Liver (tissue), 3 donors: ENCODE results near the gene RHBDF2.

Experiments
- CTCF ChIP-seq: fragments of 150-350 bp; IDR thresholded peaks from 2 replicates; pipeline ENCODE4 v1.5.1; 2017; ENCODE audit warnings: improper control_type of control experiment, low read depth, low read length; ENCODE audit not compliant: missing input control
- HNF4G ChIP-seq: IDR thresholded peaks from 2 replicates; pipeline ENCODE4 v1.6.1; 2016; ENCODE audit warnings: antibody characterized with exemption
- MAX ChIP-seq: IDR thresholded peaks from 2 replicates; pipeline ENCODE4 v1.6.1; 2016; ENCODE audit warnings: antibody characterized with exemption
- RAD21 ChIP-seq, 2 donors: IDR thresholded peaks; 2 replicates each; pipeline ENCODE4 v1.6.1; 2016; ENCODE audit warnings: antibody characterized with exemption in 2 of 2, mild to moderate bottlenecking in 2 of 2
- TAF1 ChIP-seq: conservative IDR thresholded peaks from 2 replicates; pipeline ENCODE4 v1.6.1; 2016; ENCODE audit warnings: antibody characterized with exemption, mild to moderate bottlenecking
- YY1 ChIP-seq: IDR thresholded peaks from 2 replicates; pipeline ENCODE4 v1.6.1; 2016; ENCODE audit warnings: antibody characterized with exemption, mild to moderate bottlenecking
- TF ChIP-seq, protein P1 (sequence below): IDR thresholded peaks from 2 replicates; pipeline ENCODE4 v1.6.1; 2016; ENCODE audit warnings: antibody characterized with exemption
- TF ChIP-seq, protein P2 (sequence below): IDR thresholded peaks from 2 replicates; pipeline ENCODE4 v1.6.1; 2016; ENCODE audit warnings: antibody characterized with exemption, mild to moderate bottlenecking
- donor health status: healthy.
- donor health status: healthy.

DNA sequence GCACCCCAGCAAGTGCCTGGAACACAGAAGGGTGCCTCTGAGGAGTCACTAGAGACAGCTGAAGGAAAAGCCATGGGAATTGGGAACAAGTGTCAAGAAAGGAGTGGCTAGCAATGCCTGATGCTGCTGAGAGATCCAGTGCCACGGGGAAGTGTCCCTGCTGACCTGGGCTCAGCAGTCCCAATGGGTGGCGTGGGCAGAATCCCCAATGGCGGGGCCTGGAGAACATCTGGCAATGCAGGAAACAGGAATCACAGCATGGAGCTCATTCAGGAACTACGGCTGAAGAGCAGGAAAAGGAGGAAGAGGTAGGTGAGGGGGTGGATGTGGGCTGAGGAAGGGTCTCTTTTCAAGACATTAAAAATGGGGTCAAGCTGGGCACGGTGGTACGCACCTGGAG lies 78.4 kb downstream of the RHBDF2 start:
- no peak for TF ChIP-seq MAX
- no peak for TF ChIP-seq CTCF
- TF ChIP-seq, protein P1, sequence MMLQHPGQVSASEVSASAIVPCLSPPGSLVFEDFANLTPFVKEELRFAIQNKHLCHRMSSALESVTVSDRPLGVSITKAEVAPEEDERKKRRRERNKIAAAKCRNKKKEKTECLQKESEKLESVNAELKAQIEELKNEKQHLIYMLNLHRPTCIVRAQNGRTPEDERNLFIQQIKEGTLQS = no peak
- no peak for TF ChIP-seq HNF4G
- no peak for TF ChIP-seq TAF1
- TF ChIP-seq YY1 = no peak
- no peak for TF ChIP-seq RAD21 (IDR thresholded peaks at IDR 0.05)
- TF ChIP-seq, protein P2, sequence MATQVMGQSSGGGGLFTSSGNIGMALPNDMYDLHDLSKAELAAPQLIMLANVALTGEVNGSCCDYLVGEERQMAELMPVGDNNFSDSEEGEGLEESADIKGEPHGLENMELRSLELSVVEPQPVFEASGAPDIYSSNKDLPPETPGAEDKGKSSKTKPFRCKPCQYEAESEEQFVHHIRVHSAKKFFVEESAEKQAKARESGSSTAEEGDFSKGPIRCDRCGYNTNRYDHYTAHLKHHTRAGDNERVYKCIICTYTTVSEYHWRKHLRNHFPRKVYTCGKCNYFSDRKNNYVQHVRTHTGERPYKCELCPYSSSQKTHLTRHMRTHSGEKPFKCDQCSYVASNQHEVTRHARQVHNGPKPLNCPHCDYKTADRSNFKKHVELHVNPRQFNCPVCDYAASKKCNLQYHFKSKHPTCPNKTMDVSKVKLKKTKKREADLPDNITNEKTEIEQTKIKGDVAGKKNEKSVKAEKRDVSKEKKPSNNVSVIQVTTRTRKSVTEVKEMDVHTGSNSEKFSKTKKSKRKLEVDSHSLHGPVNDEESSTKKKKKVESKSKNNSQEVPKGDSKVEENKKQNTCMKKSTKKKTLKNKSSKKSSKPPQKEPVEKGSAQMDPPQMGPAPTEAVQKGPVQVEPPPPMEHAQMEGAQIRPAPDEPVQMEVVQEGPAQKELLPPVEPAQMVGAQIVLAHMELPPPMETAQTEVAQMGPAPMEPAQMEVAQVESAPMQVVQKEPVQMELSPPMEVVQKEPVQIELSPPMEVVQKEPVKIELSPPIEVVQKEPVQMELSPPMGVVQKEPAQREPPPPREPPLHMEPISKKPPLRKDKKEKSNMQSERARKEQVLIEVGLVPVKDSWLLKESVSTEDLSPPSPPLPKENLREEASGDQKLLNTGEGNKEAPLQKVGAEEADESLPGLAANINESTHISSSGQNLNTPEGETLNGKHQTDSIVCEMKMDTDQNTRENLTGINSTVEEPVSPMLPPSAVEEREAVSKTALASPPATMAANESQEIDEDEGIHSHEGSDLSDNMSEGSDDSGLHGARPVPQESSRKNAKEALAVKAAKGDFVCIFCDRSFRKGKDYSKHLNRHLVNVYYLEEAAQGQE = no peak
